LNCAP (cell line): Measurements from ENCODE around the gene EIF2S1.

ENCODE experiments used
- TF ChIP-seq, protein P1 (sequence below): fragments of 450-650 bp; IDR thresholded peaks from 2 replicates; pipeline ENCODE4 v1.5.1; 2017; ENCODE audit warnings: mild to moderate bottlenecking

EIF2S1 gene

DNA sequence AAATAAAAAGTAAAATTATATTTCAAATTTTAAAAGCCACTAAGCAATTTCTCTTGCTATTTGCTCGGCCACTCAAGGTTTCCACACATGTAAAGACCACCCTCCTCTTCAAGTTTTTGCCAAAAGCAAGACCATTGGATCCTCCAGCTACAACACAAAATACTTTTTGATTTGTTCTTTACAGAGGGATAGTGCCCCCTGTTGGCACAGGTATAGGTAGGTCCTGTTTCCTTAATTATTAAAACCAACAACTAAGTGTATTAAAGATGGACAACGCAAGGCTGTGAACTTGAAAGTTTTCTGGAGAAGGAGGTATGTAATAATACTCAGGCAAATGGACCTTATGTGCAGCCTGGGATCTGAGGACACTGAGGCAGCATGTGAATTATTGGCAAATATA, 24.3 kb upstream of the EIF2S1 start:
- TF ChIP-seq, protein P1, sequence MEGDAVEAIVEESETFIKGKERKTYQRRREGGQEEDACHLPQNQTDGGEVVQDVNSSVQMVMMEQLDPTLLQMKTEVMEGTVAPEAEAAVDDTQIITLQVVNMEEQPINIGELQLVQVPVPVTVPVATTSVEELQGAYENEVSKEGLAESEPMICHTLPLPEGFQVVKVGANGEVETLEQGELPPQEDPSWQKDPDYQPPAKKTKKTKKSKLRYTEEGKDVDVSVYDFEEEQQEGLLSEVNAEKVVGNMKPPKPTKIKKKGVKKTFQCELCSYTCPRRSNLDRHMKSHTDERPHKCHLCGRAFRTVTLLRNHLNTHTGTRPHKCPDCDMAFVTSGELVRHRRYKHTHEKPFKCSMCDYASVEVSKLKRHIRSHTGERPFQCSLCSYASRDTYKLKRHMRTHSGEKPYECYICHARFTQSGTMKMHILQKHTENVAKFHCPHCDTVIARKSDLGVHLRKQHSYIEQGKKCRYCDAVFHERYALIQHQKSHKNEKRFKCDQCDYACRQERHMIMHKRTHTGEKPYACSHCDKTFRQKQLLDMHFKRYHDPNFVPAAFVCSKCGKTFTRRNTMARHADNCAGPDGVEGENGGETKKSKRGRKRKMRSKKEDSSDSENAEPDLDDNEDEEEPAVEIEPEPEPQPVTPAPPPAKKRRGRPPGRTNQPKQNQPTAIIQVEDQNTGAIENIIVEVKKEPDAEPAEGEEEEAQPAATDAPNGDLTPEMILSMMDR = peak; percentile 52

DNA sequence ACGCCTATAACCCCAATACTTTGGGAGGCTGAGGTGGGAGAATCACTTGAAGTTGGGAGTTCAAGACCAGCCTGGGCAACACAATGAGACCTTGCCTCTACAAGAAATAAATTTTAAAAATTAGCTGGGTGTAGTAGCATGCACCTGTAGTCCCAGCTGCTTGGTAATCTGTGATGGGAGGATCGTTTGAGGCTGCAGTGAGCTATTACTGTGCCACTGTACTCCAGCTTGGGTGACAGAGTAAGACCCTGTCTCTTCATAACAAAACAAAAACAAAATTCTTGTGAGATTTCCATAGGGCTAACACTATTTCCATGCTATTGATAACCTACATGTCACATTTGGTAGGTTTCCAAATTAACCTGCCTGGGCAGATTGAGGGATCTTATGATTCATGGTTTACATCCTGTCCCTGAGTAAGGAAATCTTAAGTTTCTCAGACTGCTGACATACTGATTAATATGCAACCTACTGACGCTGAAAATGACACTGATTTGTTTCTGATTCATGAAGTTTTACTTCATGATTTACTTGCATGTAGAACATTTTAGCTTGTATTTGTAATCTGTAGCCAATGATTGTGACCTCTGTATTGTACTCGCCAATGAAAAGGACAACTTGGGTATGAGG, 16.4 kb upstream of the EIF2S1 start:
- TF ChIP-seq, protein P1 = no peak

DNA sequence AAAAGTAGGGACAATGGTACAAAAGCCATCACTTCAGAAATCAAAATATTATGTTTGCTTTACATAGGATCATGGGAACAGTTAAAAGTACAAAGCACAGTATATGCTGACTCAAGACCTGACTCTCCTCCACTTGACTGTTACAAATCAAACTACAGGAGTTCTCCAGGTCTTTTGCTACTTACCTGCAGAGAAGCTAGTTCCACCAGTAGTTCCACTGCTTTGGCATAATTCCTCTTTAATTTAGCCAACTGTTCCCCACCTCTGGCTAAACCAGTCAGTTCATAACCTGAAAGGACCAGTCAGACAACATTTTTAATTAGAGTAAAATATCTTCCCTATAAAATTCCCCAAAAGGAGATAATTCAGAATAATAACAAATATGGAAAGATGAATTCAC, 14.5 kb upstream of the EIF2S1 start:
- TF ChIP-seq, protein P1 = no peak

DNA sequence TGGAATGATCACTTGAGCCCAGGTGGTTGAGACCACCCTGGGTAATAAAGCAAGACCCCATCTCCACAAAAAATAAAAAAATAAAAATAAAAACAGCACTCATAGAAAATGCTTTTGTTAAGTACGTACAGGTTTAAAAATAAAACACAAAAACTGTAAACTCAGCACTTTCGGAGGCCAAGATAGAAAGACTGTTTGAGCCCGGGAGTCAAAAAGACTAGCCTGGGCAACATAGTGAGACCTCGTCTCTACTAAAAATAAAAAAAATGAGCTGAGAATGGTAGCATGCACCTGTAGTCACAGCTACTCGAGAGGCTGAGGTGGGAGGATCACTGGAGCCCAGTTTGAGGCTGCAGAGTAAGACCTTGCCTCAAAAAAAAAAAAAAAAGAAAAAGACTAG, 8.1 kb upstream of the EIF2S1 start:
- TF ChIP-seq, protein P1 = no peak

DNA sequence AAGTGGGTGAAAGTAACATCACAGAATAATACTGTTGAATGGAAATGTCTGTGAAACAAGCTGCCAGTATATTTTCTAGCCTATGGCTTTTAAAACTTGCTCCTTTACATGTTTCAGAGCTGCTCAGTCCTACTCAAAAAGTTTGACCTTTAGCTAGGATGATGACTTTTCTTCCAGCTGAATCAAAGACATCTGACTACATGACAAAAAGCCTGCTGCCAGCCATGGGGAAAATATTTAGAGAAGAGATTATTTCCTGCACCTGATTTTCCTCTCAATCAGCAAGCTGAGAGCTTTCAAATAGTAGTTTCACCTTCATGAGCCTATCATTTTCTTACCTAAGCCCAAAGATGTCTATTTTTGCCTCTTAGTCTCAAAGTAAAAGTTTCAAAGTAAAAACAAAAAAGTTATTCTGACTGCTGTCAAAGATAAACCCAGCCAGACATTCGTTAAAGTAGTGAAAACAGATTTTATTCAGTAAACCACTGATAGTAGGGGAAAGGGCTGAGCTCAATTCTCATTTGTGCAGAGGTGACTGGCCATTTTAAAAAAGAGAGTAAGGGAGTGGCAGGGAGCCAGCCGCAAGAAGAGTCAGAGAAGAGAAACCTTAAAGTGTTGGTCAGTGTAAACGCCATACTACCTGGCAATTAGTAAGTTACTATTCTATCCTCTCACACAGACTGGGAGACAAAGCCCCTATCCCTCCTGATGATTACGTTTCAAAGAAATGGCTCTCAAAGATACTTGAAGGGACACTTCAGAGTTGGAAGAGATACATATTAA, 2.8 kb upstream of the EIF2S1 start:
- TF ChIP-seq, protein P1 = no peak

DNA sequence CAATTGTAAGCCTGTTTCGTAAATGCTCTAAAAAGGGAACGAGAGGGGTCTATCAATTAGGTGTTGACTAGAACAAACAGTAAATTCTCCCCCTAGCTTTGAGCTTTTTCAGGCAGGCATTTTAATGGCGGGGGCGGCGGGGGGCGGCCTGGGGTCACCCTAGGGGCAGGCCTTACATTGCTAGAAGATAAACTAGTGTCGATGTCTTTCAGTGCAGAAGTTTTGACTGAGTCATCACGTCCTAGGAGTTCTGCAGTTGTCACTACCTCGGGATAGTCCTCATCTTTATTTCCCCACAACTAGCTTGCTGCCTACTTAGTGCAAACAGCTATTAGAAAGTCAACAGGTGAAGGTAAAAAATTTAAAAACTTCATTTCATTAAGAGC, 2.2 kb upstream of the EIF2S1 start:
- TF ChIP-seq, protein P1 = no peak

DNA sequence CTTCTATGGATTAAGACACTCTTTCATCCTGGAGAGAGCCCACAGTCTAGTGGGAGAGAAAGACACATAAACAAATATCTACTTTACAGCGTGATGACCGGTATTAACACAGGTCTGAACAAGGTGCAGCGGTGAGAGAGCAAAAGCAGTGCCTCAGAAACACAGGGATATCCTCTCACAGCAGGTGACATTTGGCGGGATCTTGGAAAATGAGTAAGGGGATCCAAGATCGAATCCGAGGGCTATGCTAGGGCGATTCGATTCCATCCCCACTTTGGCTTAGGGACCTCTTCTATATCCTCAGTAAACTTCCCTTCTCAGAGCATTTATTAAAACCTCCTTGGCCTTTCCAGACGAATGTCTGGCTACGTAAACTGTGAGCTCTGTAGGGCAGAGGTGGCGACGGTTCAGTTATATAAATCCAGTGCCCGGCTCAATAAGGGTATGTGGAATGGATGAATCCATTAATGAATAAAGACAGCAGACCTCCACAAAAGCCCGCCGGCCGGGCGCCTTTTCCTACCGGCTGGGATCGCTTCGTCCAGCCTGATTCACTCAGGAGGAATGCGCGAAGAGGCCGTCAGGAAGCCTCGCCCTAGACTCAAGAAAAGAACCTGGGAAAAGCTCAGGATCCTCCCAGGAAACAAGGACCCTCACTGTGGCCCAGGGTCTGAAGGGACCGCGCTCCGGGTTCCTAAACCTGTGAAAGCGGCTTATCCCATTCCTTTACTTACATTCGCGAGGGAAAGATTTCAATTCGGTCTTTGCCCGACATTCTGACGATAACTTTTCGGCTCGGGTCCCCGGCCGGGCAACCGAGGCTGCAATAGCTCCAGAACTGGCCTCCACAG, 979 bp upstream of the EIF2S1 start:
- TF ChIP-seq, protein P1 = no peak
